Caco-2 (cell line): ENCODE measurements around the gene RING1. TPM values are rescaled to one million over a fixed set of nuclear protein-coding genes. Genes with fewer than 3 reads are reported as not detected.

Source experiments
- BruUV-seq: library from RNA; stranded (reverse); fragments of 400-500 nt; replicated peaks from 2 replicates; lab custom pipeline; 2021; lab: Mats Ljungman, UMichigan
- CTCF ChIA-PET: fragments of 300-600 bp; sonication (Branson Sonifier 250); formaldehyde crosslinking; loops from one replicate; lab custom pipeline; 2022; ENCODE audit warnings: antibody characterized with exemption; lab: Charles Lee
- POLR2A ChIA-PET: fragments of 300-600 bp; sonication (Branson Sonifier 250); formaldehyde crosslinking; loops from one replicate; lab custom pipeline; 2022; ENCODE audit warnings: antibody characterized with exemption; lab: Charles Lee
- DNase-seq, 2 experiments: peaks; one replicate each; pipeline versions ENCODE4 v3.0.0 to v3.0.0-alpha.2; 2020 to 2022
- H3K27me3 ChIP-seq: replicated peaks from 2 replicates; pipeline ENCODE4 v1.6.0; 2011; ENCODE audit warnings: low read length; ENCODE audit not compliant: control insufficient read depth, insufficient read depth
- H3K36me3 ChIP-seq: 2 replicates; pipeline ENCODE4 v1.5.1; 2011; ENCODE audit warnings: low read length; ENCODE audit not compliant: control insufficient read depth, insufficient read depth
- H3K4me1 ChIP-seq: fragments of 250-450 bp; sonication (Bioruptor Pico); 2 replicates; pipeline ENCODE4 v1.5.1; 2020; ENCODE audit warnings: mild to moderate bottlenecking
- H3K4me3 ChIP-seq: 2 replicates; pipeline ENCODE4 v1.5.1; 2011; ENCODE audit warnings: low read depth, mild to moderate bottlenecking, control low read depth, low read length
- H3K9me3 ChIP-seq: fragments of 250-450 bp; sonication (Bioruptor Pico); 2 replicates; pipeline ENCODE4 v1.5.1; 2020; ENCODE audit warnings: mild to moderate bottlenecking, moderate library complexity
- H3K27ac Mint-ChIP-seq: one replicate; pipeline ENCODE4 v1.8.0; 2022; ENCODE audit warnings: mixed read lengths; ENCODE audit not compliant: unreplicated experiment
- H3K27me3 Mint-ChIP-seq: one replicate; pipeline ENCODE4 v1.8.0; 2022; ENCODE audit warnings: mixed read lengths; ENCODE audit not compliant: insufficient read depth, unreplicated experiment
- H3K36me3 Mint-ChIP-seq: one replicate; pipeline ENCODE4 v1.8.0; 2022; ENCODE audit warnings: mild to moderate bottlenecking, mixed read lengths; ENCODE audit not compliant: insufficient read depth, unreplicated experiment
- H3K4me1 Mint-ChIP-seq: one replicate; pipeline ENCODE4 v1.8.0; 2022; ENCODE audit warnings: low read depth, mixed read lengths; ENCODE audit not compliant: unreplicated experiment
- H3K4me3 Mint-ChIP-seq: one replicate; pipeline ENCODE4 v1.8.0; 2022; ENCODE audit warnings: mild to moderate bottlenecking, moderate library complexity, mixed read lengths; ENCODE audit not compliant: unreplicated experiment
- H3K9me3 Mint-ChIP-seq: one replicate; pipeline ENCODE4 v1.8.0; 2022; ENCODE audit warnings: mixed read lengths; ENCODE audit not compliant: unreplicated experiment
- intact Hi-C: fragments of 100-400 bp; cut with micrococcal nuclease; formaldehyde crosslinking; loops from one replicate; pipeline ENCODE4 v1.10.0; 2022; ENCODE audit not compliant: unreplicated experiment
- total RNA-seq: library from RNA; stranded (reverse); gene quantifications from 2 replicates; pipeline ENCODE4 v1.2.3, GENCODE V29; 2022
- TF ChIP-seq, protein P1 (sequence below), 2 experiments: fragments of 200-600 bp in 1 of 2; IDR thresholded peaks; 1 replicate in 1 of 2; 2 replicates in 1 of 2; pipeline versions ENCODE4 v1.5.1 to v1.8.0; 2011 to 2022; ENCODE audit warnings: antibody characterized with exemption in 1 of 2, control low read depth in 1 of 2, inconsistent platforms in 1 of 2, low read depth in 1 of 2, low read length in 1 of 2, mild to moderate bottlenecking in 1 of 2, moderate library complexity in 1 of 2; ENCODE audit not compliant: insufficient read depth in 1 of 2, severe bottlenecking in 1 of 2, unreplicated experiment in 1 of 2

The RING1 gene
- total RNA-seq, 1 experiment from 2014 or later: 32.0 TPM

DNA sequence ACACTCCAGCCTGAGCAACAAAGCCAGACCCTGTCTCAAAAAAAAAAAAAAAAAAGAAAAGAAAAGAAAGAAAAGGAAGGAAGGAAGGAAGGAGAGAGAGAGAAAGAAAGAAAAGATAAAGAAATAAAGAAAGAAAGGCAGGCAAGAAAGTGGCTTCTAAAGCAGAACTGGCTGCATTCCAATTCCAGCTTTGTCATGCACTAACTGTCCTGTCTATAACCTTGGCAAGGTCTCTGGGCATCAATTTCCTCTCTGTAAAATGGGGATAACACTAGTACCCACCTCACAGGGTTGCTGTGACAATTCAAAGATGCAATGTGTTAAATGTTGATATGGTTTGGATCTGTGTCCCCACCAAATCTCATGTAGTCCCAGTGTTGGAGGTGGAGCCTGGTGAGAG lies 28.0 kb downstream of the RING1 start:
- no peaks in the 10 kb centered on the region for H3K36me3 ChIP-seq
- no peak overlapping the region for H3K4me3 ChIP-seq
- no TSS peak for BruUV-seq
- ChIA-PET CTCF (interaction anchor here (0.7 kb wide), 1 partner anchor 77 kb away, joined by 5 read pairs; no protein-coding TSS in a partner anchor), POLR2A (no interaction called here)
- H3K9me3 Mint-ChIP-seq: no peaks in the 10 kb centered on the region
- TF ChIP-seq, protein P1, sequence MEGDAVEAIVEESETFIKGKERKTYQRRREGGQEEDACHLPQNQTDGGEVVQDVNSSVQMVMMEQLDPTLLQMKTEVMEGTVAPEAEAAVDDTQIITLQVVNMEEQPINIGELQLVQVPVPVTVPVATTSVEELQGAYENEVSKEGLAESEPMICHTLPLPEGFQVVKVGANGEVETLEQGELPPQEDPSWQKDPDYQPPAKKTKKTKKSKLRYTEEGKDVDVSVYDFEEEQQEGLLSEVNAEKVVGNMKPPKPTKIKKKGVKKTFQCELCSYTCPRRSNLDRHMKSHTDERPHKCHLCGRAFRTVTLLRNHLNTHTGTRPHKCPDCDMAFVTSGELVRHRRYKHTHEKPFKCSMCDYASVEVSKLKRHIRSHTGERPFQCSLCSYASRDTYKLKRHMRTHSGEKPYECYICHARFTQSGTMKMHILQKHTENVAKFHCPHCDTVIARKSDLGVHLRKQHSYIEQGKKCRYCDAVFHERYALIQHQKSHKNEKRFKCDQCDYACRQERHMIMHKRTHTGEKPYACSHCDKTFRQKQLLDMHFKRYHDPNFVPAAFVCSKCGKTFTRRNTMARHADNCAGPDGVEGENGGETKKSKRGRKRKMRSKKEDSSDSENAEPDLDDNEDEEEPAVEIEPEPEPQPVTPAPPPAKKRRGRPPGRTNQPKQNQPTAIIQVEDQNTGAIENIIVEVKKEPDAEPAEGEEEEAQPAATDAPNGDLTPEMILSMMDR (IDR thresholded peaks at IDR 0.05; ENCODE audit: insufficient read depth in 1 of 2, low read depth in 1 of 2, low read length in 1 of 2, severe bottlenecking in 1 of 2, unreplicated experiment in 1 of 2): no peak
- H3K27ac Mint-ChIP-seq: no peak overlapping the region
- no peaks in the 10 kb centered on the region for H3K9me3 ChIP-seq
- H3K36me3 Mint-ChIP-seq: no peaks in the 10 kb centered on the region
- H3K27me3 ChIP-seq: no peaks in the 10 kb centered on the region
- peaks cover 23% of the 10 kb centered on the region for H3K27me3 Mint-ChIP-seq
- H3K4me1 Mint-ChIP-seq: no peaks in the 10 kb centered on the region
- no peaks in the 10 kb centered on the region for H3K4me1 ChIP-seq
- no peak for DNase-seq
- intact Hi-C loops: no loop called here
- H3K4me3 Mint-ChIP-seq: no peak overlapping the region

DNA sequence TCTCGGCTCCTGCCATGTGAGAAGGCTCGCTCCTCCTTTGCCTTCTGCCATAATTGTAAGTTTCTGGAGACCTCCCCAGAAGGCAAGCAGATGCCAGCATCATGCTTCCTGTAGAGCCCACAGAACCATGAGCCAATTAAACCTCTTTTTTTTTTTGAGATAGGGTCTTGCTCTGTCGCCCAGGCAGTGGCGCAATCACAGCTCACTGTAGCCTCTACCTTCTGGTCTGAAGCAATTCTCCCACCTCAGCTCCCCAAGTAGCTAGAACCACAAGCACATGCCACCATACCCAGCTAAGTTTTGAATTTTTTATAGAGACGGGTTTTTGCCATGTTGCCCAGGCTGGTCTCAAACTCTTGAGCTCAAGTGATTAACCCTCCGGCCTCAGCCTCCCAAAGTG lies 28.6 kb downstream of the RING1 start:
- Histone ChIP-seq H3K9me3 (no peaks in the 10 kb centered on the region), H3K27me3 (no peaks in the 10 kb centered on the region), H3K4me1 (no peaks in the 10 kb centered on the region), H3K4me3 (no peak overlapping the region), H3K36me3 (no peaks in the 10 kb centered on the region)
- H3K4me3 Mint-ChIP-seq: no peak overlapping the region
- POLR2A ChIA-PET: no interaction called here
- H3K9me3 Mint-ChIP-seq: no peaks in the 10 kb centered on the region
- H3K4me1 Mint-ChIP-seq: no peaks in the 10 kb centered on the region
- BruUV-seq: no TSS peak
- intact Hi-C loops: no loop called here
- TF ChIP-seq, protein P1 (IDR thresholded peaks at IDR 0.05; ENCODE audit: insufficient read depth in 1 of 2, low read depth in 1 of 2, low read length in 1 of 2, severe bottlenecking in 1 of 2, unreplicated experiment in 1 of 2): no peak
- CTCF ChIA-PET: no interaction called here
- H3K36me3 Mint-ChIP-seq: no peaks in the 10 kb centered on the region
- no peak overlapping the region for H3K27ac Mint-ChIP-seq
- H3K27me3 Mint-ChIP-seq: peaks cover 23% of the 10 kb centered on the region
- DNase-seq: no peak

DNA sequence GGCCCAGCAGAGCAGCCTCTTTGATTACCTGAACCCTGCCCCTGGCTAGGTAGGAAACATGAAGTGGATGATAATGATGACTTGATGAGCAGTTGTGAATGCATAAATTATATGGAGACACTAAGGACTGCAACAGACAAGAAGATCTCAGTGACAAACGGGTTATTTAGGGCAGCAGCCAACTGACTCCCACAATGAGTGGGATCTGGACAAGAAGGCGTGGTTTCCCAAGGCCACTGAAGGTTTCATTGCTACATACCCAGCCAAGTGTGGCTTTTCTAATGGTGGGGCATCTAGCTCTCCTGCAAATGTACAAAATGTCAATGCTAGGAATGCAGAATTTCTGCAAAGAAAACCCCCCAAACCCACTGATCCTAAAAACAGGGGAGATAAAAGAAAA lies 29.4 kb downstream of the RING1 start:
- H3K9me3 Mint-ChIP-seq: no peaks in the 10 kb centered on the region
- no peaks in the 10 kb centered on the region for H3K36me3 Mint-ChIP-seq
- H3K4me1 ChIP-seq: no peaks in the 10 kb centered on the region
- no peak overlapping the region for H3K4me3 Mint-ChIP-seq
- TF ChIP-seq, protein P1 (IDR thresholded peaks at IDR 0.05; ENCODE audit: insufficient read depth in 1 of 2, low read depth in 1 of 2, low read length in 1 of 2, severe bottlenecking in 1 of 2, unreplicated experiment in 1 of 2): no peak
- no peak overlapping the region for H3K27ac Mint-ChIP-seq
- peaks cover 22% of the 10 kb centered on the region for H3K27me3 Mint-ChIP-seq
- H3K27me3 ChIP-seq: no peaks in the 10 kb centered on the region
- no peaks in the 10 kb centered on the region for H3K36me3 ChIP-seq
- intact Hi-C loops: no loop called here
- POLR2A ChIA-PET: no interaction called here
- H3K4me1 Mint-ChIP-seq: no peaks in the 10 kb centered on the region
- H3K9me3 ChIP-seq: no peaks in the 10 kb centered on the region
- CTCF ChIA-PET: no interaction called here
- H3K4me3 ChIP-seq: no peak overlapping the region
- no peak for DNase-seq
- BruUV-seq: no TSS peak
